Stromal cell of bone marrow (primary cell): ENCODE data around the gene UBASH3B.
A peak's percentile ranks its signal among the peaks of the same experiment; 100 is the strongest.

Experiments used
- DNase-seq: peaks from one replicate; pipeline ENCODE4 v3.0.0-alpha.2; 2012; ENCODE audit warnings: low read depth

UBASH3B gene

GRCh38 chr11:122646549-122647340 lies 8.8 kb upstream of the UBASH3B start:
- DNase-seq: peak; percentile 59

DNA sequence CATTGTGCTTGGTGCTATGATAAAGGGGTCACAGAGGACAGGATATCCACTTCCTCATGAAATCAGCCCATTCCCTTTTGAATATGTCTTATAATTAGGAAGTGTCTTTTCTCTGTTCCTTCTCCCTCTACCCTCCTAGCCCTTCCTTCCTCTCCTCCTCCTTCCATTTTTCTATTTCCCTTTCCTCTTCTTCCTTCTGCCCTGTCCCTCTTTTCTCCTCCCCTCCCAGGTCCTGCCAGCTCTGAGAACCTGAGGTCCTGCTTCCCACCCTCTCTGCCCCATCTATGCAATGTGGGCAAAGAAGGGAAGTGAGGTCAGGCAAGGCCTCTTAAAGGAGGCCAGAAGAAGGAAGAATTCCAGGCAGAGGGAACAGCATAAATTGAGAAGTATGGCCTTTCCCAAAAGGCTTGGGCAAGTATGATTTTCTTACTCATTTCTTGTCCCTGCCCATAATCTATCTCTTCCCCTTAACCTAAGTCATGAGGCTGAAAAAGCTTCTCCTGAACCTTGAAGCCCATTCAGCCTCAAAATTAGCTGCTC lies 7.7 kb upstream of the UBASH3B start:
- no peak for DNase-seq

- no peak for DNase-seq
These were observed 6.4 kb upstream of the UBASH3B start for GRCh38 chr11:122649116-122649515.

- no peak for DNase-seq
These were observed 4.9 kb upstream of the UBASH3B start for GRCh38 chr11:122650619-122651018.

GRCh38 chr11:122652495-122652894 lies 3.0 kb upstream of the UBASH3B start:
- no peak for DNase-seq

- DNase-seq: no peak
These were observed 1.5 kb upstream of the UBASH3B start for GRCh38 chr11:122653916-122654585.

GRCh38 chr11:122656073-122656630 lies 630 bp downstream of the UBASH3B start:
- peak; percentile 41 for DNase-seq

GRCh38 chr11:122656631-122657101 lies 1.1 kb downstream of the UBASH3B start:
- no peak for DNase-seq

- no peak for DNase-seq
These were observed 4.4 kb downstream of the UBASH3B start for GRCh38 chr11:122659676-122660554.

- no peak for DNase-seq
These were observed 5.8 kb downstream of the UBASH3B start for GRCh38 chr11:122661182-122661945.

- no peak for DNase-seq
These were observed 7.7 kb downstream of the UBASH3B start for GRCh38 chr11:122663056-122663740.

GRCh38 chr11:122663764-122664163 lies 8.2 kb downstream of the UBASH3B start:
- DNase-seq: no peak

- no peak for DNase-seq
These were observed 8.7 kb downstream of the UBASH3B start for GRCh38 chr11:122664188-122664587.

GRCh38 chr11:122665861-122666260 lies 10.3 kb downstream of the UBASH3B start:
- no peak for DNase-seq

DNA sequence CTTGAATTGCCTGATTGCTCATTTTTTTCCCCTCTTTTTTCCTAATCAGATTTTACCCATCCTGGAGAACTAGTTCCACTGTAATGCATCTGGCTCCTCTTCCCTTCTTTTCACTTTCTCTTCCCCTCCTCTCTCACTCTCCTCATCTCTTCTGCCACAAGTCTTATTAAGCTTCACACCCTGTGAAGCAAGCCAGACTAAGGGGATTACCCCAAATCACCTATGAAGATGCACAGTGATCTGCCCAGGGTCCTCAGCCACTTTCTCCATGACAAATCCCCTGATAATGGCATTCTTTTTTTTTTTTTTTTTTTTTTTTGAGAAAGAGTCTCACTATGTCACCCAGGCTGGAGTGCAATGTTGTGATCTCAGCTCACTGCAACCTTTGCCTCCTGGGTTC lies 11.2 kb downstream of the UBASH3B start:
- no peak for DNase-seq

- peak; percentile 75 for DNase-seq
These were observed 13.1 kb downstream of the UBASH3B start for GRCh38 chr11:122668562-122669090.

GRCh38 chr11:122670131-122670530 lies 14.6 kb downstream of the UBASH3B start:
- DNase-seq: no peak

GRCh38 chr11:122671400-122671891 lies 15.9 kb downstream of the UBASH3B start:
- no peak for DNase-seq

GRCh38 chr11:122672892-122673291 lies 17.4 kb downstream of the UBASH3B start:
- DNase-seq: no peak

DNA sequence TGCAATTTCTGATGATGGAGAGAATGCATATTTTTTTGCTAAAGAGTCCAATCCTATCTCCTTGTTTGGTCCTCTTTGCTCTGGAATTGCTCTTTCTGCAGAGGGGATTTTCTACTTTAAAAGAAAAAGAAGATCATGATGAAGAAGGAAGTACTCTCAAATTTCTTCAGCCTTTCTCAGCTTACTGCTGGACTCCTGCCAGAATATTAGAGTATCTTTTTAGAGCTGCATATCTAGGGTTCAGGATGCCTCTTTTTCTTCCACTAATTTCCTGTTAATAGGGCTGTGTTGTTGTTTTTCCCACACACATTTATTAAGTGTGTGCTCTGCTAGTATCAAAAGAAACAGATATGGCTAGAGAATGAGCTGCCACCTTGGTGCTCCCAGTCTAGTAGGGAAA lies 18.2 kb downstream of the UBASH3B start:
- DNase-seq: no peak
